HepG2 (cell line): ENCODE measurements around the gene GNB4.

Experiments used
- CTCF ChIP-seq: sonication (generic); formaldehyde crosslinking; IDR thresholded peaks from 2 replicates; pipeline ENCODE4 v1.5.0; 2020; ENCODE audit warnings: mild to moderate bottlenecking, missing genetic modification reagents, moderate library complexity
- E2F5 ChIP-seq: sonication (generic); formaldehyde crosslinking; conservative IDR thresholded peaks from 2 replicates; pipeline ENCODE4 v1.4.0; 2020; ENCODE audit warnings: missing genetic modification reagents
- HDAC6 ChIP-seq: fragments of 200-600 bp; sonication (generic); IDR thresholded peaks from 2 replicates; pipeline ENCODE4 v1.7.0; 2017; ENCODE audit warnings: mild to moderate bottlenecking, antibody characterized with exemption, low read length, low read depth
- NR2C2 ChIP-seq: sonication (generic); formaldehyde crosslinking; IDR thresholded peaks from 2 replicates; pipeline ENCODE4 v1.4.0; 2020; ENCODE audit warnings: missing genetic modification reagents, mild to moderate bottlenecking, moderate library complexity, borderline replicate concordance
- POLR2A ChIP-seq, 2 experiments: IDR thresholded peaks; 2 replicates each; pipeline ENCODE4 v1.6.1; 2011; ENCODE audit warnings: low read depth in 2 of 2, low read length in 2 of 2, mild to moderate bottlenecking in 1 of 2, moderate library complexity in 1 of 2; ENCODE audit not compliant: insufficient read depth in 1 of 2
- POLR2AphosphoS2 ChIP-seq: IDR thresholded peaks from 2 replicates; pipeline ENCODE4 v1.6.1; 2011; ENCODE audit warnings: low read depth, low read length, improper control_type of control experiment
- PREB ChIP-seq: sonication (generic); formaldehyde crosslinking; IDR thresholded peaks from 2 replicates; pipeline ENCODE4 v1.4.0; 2020; ENCODE audit warnings: missing genetic modification reagents
- SALL1 ChIP-seq: sonication (generic); formaldehyde crosslinking; IDR thresholded peaks from 2 replicates; pipeline ENCODE4 v1.8.0; 2022; ENCODE audit warnings: mild to moderate bottlenecking, missing genetic modification reagents
- SUZ12 ChIP-seq: fragments of 150-350 bp; IDR thresholded peaks from 2 replicates; pipeline ENCODE4 v1.6.1; 2014; ENCODE audit warnings: low read depth, low read length
- ZBTB44 ChIP-seq: sonication (generic); formaldehyde crosslinking; IDR thresholded peaks from 2 replicates; pipeline ENCODE4 v1.4.0; 2020; ENCODE audit warnings: missing genetic modification reagents
- ZBTB7B ChIP-seq: sonication (generic); formaldehyde crosslinking; IDR thresholded peaks from 2 replicates; pipeline ENCODE4 v1.4.0; 2020; ENCODE audit warnings: missing genetic modification reagents
- ZNF318 ChIP-seq: sonication (generic); formaldehyde crosslinking; IDR thresholded peaks from 2 replicates; pipeline ENCODE4 v1.4.0; 2020; ENCODE audit warnings: mild to moderate bottlenecking, missing genetic modification reagents

- TF ChIP-seq E2F5 (no peak), SALL1 (CRISPR knock-in tag) (no peak), ZNF318 (no peak), POLR2A (IDR thresholded peaks at IDR 0.05; ENCODE audit: insufficient read depth in 1 of 2, low read depth in 2 of 2, low read length in 2 of 2) (no peak), CTCF (CRISPR knock-in tag) (no peak), SUZ12 (no peak), NR2C2 (CRISPR knock-in tag) (no peak), HDAC6 (no peak), ZBTB7B (no peak), PREB (CRISPR knock-in tag) (no peak), ZBTB44 (CRISPR knock-in tag) (no peak), POLR2AphosphoS2 (no peak)
Measured at GRCh38 chr3:179404307-179404706, 47.0 kb downstream of the GNB4 start.
